ENCODE measurements around the gene MRE11.

DNA sequence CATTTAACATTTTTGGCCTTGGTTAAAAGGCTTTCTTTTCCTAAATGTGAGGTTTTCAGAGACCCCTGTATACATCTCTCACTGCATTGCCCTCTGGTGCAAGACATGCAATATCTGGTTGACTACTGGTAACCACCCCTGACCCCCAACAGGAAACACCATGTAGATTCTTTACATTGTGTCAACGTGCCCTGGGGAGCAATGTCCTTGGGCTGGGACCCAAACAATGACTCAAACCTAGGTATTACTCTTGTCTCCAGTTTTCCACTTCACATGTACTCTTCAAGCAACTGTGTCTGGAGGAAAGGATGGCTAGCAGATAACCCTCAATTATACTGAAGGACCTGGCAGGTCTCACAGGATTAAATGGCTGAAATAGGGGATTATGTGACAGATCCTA lies 91.3 kb downstream of the MRE11 start:
- TF ChIP-seq EZH2 (IDR thresholded peaks at IDR 0.05; ENCODE audit: low read length): no peak
- TF ChIP-seq, protein P1, sequence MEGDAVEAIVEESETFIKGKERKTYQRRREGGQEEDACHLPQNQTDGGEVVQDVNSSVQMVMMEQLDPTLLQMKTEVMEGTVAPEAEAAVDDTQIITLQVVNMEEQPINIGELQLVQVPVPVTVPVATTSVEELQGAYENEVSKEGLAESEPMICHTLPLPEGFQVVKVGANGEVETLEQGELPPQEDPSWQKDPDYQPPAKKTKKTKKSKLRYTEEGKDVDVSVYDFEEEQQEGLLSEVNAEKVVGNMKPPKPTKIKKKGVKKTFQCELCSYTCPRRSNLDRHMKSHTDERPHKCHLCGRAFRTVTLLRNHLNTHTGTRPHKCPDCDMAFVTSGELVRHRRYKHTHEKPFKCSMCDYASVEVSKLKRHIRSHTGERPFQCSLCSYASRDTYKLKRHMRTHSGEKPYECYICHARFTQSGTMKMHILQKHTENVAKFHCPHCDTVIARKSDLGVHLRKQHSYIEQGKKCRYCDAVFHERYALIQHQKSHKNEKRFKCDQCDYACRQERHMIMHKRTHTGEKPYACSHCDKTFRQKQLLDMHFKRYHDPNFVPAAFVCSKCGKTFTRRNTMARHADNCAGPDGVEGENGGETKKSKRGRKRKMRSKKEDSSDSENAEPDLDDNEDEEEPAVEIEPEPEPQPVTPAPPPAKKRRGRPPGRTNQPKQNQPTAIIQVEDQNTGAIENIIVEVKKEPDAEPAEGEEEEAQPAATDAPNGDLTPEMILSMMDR (optimal IDR thresholded peaks at IDR 0.05 in 1 of 3, IDR thresholded peaks at IDR 0.05 in 1 of 3, conservative IDR thresholded peaks at IDR 0.05 in 1 of 3; ENCODE audit: extremely low read depth in 1 of 3, insufficient read depth in 2 of 3, low read length in 3 of 3): no peak
